AG09309 (cell line): ENCODE measurements around the gene UACA.
"Not testable (repeated sequence)": the region's sequence is repeated elsewhere in the genome, so short reads cannot be mapped to it uniquely, and the experiment has no call there.

Experiments
- DNase-seq: peaks from one replicate; pipeline ENCODE4 v3.0.0-alpha.2; 2010; ENCODE audit warnings: low read depth
- H3K4me3 ChIP-seq: 2 replicates; pipeline ENCODE4 v1.5.1; 2011; ENCODE audit warnings: mild to moderate bottlenecking, low read depth, low read length, moderate library complexity; ENCODE audit not compliant: control insufficient read depth
- CTCF ChIP-seq: IDR thresholded peaks from 2 replicates; pipeline ENCODE4 v1.5.1; 2011; ENCODE audit warnings: mild to moderate bottlenecking, low read depth, low read length, inconsistent platforms; ENCODE audit not compliant: insufficient read depth, control insufficient read depth; ENCODE audit errors: missing control alignments

UACA gene, protein sequence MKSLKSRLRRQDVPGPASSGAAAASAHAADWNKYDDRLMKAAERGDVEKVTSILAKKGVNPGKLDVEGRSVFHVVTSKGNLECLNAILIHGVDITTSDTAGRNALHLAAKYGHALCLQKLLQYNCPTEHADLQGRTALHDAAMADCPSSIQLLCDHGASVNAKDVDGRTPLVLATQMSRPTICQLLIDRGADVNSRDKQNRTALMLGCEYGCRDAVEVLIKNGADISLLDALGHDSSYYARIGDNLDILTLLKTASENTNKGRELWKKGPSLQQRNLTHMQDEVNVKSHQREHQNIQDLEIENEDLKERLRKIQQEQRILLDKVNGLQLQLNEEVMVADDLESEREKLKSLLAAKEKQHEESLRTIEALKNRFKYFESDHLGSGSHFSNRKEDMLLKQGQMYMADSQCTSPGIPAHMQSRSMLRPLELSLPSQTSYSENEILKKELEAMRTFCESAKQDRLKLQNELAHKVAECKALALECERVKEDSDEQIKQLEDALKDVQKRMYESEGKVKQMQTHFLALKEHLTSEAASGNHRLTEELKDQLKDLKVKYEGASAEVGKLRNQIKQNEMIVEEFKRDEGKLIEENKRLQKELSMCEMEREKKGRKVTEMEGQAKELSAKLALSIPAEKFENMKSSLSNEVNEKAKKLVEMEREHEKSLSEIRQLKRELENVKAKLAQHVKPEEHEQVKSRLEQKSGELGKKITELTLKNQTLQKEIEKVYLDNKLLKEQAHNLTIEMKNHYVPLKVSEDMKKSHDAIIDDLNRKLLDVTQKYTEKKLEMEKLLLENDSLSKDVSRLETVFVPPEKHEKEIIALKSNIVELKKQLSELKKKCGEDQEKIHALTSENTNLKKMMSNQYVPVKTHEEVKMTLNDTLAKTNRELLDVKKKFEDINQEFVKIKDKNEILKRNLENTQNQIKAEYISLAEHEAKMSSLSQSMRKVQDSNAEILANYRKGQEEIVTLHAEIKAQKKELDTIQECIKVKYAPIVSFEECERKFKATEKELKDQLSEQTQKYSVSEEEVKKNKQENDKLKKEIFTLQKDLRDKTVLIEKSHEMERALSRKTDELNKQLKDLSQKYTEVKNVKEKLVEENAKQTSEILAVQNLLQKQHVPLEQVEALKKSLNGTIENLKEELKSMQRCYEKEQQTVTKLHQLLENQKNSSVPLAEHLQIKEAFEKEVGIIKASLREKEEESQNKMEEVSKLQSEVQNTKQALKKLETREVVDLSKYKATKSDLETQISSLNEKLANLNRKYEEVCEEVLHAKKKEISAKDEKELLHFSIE (N-terminal part only)

DNA sequence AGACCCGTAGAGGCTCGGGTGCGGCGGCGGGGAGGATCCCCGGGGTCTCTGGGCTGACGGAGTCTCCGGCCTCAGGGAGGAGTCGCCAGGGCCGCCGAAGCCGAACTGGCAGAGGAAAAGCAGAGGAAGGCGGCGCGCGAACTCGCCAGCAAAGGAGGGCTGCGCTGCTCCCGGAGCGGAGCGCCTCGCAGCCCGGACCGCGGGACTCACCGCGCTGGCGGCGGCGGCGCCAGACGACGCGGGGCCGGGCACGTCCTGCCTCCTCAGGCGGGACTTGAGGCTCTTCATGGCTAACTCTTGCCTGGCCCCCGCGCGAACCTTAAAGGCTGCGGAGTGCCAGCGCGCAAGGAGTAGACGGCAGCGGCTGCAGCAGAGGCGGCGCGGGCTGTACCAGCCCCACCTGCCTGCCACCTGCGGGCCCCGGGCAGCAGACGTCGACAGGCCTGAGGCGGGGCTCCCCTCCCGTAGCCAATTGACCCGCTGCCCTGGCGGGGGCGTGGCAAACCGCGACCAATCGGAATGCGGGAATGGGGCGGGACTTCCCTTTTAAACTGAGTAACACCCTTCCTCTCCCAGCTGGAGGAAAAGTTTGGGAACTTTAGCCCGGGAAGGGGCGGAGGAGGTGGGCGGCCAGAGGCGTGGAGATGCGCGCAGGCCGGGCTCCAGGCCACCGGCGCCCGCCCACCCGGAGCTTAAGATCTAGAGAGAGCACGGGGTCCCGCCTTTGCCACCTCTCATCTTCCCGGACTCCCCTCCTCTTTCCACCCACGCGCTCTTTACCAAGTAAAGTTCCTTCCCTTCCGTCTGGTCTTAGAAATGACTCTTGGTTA is at the start of gene UACA:
Gene UACA, minus strand, starts transcription at position 439 of the 830 bp plus-strand sequence. Its CDS starts 151 bp downstream, at position 288.
- peak within 1 kb of the TSS; percentile 69 for H3K4me3 ChIP-seq
- no peak for TF ChIP-seq CTCF
- DNase-seq, result peak; percentile 87

DNA sequence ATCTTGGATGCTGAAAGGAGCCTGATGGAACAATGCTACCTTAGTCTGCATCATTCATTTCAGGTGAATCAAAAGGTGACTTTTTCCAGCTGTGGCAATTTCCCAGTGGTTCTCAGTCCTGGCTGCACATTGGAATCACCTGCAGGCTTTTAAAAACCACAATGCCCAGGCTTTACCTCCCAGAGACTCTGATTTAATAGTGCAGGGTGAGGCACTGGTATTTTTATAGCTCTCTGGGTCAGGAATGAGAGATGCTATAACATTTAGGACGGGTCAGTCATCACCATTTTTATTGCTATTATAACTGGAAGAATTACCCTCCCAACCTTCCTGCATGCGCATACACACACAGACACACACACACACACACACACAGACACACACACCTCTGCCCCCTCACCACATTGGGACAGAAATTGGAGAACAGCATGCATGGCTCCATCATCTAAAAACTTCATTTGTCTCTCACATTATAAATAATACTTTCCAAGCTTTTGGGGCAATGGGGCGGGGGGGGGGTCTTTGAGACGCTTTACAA is 49.5 kb upstream of the UACA start:
- DNase-seq, result no peak
- H3K4me3 ChIP-seq, result no peak overlapping the region
- no peak for TF ChIP-seq CTCF

- no peak overlapping the region for H3K4me3 ChIP-seq
- DNase-seq, result no peak
- no peak for TF ChIP-seq CTCF
These were observed 47.7 kb upstream of the UACA start for GRCh38 chr15:70810916-70811578.

- no peak for DNase-seq
- no peak for TF ChIP-seq CTCF
- no peak overlapping the region for H3K4me3 ChIP-seq
These were observed 43.8 kb upstream of the UACA start for GRCh38 chr15:70806992-70807712.

DNA sequence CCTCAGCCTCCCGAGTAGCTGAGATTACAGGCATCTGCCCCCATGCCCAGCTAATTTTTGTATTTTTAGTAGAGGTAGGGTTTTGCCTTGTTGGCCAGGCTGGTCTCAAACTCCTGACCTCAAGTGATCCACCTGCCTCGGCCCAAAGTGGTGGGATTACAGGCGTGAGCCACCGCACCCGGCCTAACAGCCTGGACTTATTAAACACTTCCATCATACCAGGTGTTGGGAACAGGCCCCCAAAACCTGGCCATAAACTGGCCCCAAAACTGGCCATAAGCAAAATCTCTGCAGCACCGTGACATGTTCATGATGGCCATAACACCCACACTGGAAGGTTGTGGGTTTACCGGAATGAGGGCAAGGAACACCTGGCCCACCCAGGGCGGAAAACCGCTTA is 41.0 kb upstream of the UACA start:
- not testable (repeated sequence) for DNase-seq, H3K4me3 ChIP-seq
